A549 (cell line): Measurements from ENCODE around the gene MRTO4.
A peak's percentile ranks its signal among the peaks of the same experiment; 100 is the strongest.

ENCODE experiments used
- BHLHE40 ChIP-seq: IDR thresholded peaks from 2 replicates; pipeline ENCODE4 v1.6.1; 2012; ENCODE audit warnings: low read depth, low read length, inconsistent platforms
- CEBPB ChIP-seq, 2 experiments: fragments of >200 bp in 1 of 2; sonication (Bioruptor Twin) in 1 of 2; formaldehyde crosslinking in 1 of 2; IDR thresholded peaks; 2 replicates each; pipeline ENCODE4 v1.6.1; 2012 to 2016
- NR3C1 ChIP-seq: fragments of >200 bp; sonication (Bioruptor Twin); formaldehyde crosslinking; IDR thresholded peaks from 3 replicates; pipeline ENCODE4 v1.6.1; 2017
- POLR2A ChIP-seq: IDR thresholded peaks from 2 replicates; pipeline ENCODE4 v1.6.1; 2012; ENCODE audit warnings: mild to moderate bottlenecking, low read length
- TF ChIP-seq, protein P1 (sequence below): fragments of >200 bp; sonication (Bioruptor Twin); formaldehyde crosslinking; IDR thresholded peaks from 3 replicates; pipeline ENCODE4 v1.5.1; 2016

DNA sequence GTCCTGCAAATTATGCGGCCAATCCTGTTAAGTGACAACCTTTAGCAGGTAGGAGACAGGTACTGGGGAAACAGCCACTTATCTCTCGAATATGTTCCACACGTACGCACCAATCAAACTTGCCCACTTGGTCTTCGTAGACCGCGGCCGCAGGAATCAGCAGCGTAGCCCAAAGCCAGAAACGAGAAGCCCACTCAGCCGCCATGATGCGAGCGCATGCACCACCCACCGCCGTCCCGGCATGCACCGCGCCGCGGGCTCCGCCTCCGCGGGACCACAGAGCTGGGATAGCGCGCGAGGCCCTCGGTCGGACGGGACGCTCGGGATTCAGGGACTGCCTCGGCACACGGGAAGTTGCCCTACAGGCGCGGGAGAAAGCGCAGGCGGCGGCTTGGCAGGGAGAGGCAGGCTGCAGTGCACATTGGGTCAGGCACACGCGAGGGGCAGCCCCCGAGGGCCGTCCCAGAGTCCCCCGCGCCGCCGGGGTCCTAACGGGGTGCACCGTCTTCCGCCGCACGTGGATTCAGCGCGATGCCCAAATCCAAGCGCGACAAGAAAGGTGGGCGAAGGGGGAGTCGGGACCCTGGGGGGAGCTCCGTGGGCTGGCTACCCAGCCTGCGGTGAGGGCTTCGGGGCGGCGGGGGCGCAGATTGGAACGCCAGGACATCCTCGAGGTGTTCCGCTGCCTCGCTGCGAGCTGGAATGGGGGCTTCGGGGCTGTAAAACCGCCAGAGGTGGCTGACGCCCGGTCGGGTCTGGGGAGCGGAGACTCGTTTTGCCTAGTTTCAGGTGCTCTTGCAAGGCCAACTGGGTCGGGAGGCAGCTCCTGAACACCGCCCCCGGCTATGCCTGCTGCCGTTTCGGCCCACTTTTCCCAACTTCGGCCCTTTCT, at the start of gene MRTO4, which contains the start of gene EMC1:
- TF ChIP-seq, protein P1, sequence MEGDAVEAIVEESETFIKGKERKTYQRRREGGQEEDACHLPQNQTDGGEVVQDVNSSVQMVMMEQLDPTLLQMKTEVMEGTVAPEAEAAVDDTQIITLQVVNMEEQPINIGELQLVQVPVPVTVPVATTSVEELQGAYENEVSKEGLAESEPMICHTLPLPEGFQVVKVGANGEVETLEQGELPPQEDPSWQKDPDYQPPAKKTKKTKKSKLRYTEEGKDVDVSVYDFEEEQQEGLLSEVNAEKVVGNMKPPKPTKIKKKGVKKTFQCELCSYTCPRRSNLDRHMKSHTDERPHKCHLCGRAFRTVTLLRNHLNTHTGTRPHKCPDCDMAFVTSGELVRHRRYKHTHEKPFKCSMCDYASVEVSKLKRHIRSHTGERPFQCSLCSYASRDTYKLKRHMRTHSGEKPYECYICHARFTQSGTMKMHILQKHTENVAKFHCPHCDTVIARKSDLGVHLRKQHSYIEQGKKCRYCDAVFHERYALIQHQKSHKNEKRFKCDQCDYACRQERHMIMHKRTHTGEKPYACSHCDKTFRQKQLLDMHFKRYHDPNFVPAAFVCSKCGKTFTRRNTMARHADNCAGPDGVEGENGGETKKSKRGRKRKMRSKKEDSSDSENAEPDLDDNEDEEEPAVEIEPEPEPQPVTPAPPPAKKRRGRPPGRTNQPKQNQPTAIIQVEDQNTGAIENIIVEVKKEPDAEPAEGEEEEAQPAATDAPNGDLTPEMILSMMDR: no peak
- TF ChIP-seq BHLHE40 (no peak), CEBPB (IDR thresholded peaks at IDR 0.05) (no peak), NR3C1 (no peak), POLR2A (peak; percentile 63)
